ENCODE results near the gene RPN1.

GRCh38 chr3:128617270-128617556, 33.4 kb downstream of the RPN1 start:
- TF ChIP-seq EZH2 (IDR thresholded peaks at IDR 0.05; ENCODE audit: borderline replicate concordance, insufficient read depth, low read depth, low read length, poor library complexity, severe bottlenecking) = no peak
- TF ChIP-seq CTCF (IDR thresholded peaks at IDR 0.05) = no peak

Data from B cell (primary cell).